ENCODE measurements around the gene NBL1.

GRCh38 chr1:19670787-19671186 lies 26.7 kb downstream of the NBL1 start:
- no peak for TF ChIP-seq EZH2 (IDR thresholded peaks at IDR 0.05; ENCODE audit: low read depth, unreplicated experiment)
- TF ChIP-seq, protein P1, sequence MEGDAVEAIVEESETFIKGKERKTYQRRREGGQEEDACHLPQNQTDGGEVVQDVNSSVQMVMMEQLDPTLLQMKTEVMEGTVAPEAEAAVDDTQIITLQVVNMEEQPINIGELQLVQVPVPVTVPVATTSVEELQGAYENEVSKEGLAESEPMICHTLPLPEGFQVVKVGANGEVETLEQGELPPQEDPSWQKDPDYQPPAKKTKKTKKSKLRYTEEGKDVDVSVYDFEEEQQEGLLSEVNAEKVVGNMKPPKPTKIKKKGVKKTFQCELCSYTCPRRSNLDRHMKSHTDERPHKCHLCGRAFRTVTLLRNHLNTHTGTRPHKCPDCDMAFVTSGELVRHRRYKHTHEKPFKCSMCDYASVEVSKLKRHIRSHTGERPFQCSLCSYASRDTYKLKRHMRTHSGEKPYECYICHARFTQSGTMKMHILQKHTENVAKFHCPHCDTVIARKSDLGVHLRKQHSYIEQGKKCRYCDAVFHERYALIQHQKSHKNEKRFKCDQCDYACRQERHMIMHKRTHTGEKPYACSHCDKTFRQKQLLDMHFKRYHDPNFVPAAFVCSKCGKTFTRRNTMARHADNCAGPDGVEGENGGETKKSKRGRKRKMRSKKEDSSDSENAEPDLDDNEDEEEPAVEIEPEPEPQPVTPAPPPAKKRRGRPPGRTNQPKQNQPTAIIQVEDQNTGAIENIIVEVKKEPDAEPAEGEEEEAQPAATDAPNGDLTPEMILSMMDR (conservative IDR thresholded peaks at IDR 0.05; ENCODE audit: low read depth in 2 of 2) = no peak
- TF ChIP-seq JUNB (IDR thresholded peaks at IDR 0.05; ENCODE audit: unreplicated experiment) = no peak
- TF ChIP-seq POLR2AphosphoS5 (IDR thresholded peaks at IDR 0.05; ENCODE audit: low read depth) = no peak
- no peak for TF ChIP-seq ETS1 (IDR thresholded peaks at IDR 0.05)
- TF ChIP-seq, protein P2, sequence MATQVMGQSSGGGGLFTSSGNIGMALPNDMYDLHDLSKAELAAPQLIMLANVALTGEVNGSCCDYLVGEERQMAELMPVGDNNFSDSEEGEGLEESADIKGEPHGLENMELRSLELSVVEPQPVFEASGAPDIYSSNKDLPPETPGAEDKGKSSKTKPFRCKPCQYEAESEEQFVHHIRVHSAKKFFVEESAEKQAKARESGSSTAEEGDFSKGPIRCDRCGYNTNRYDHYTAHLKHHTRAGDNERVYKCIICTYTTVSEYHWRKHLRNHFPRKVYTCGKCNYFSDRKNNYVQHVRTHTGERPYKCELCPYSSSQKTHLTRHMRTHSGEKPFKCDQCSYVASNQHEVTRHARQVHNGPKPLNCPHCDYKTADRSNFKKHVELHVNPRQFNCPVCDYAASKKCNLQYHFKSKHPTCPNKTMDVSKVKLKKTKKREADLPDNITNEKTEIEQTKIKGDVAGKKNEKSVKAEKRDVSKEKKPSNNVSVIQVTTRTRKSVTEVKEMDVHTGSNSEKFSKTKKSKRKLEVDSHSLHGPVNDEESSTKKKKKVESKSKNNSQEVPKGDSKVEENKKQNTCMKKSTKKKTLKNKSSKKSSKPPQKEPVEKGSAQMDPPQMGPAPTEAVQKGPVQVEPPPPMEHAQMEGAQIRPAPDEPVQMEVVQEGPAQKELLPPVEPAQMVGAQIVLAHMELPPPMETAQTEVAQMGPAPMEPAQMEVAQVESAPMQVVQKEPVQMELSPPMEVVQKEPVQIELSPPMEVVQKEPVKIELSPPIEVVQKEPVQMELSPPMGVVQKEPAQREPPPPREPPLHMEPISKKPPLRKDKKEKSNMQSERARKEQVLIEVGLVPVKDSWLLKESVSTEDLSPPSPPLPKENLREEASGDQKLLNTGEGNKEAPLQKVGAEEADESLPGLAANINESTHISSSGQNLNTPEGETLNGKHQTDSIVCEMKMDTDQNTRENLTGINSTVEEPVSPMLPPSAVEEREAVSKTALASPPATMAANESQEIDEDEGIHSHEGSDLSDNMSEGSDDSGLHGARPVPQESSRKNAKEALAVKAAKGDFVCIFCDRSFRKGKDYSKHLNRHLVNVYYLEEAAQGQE (IDR thresholded peaks at IDR 0.05; ENCODE audit: unreplicated experiment) = no peak
- no peak for TF ChIP-seq EZH2phosphoT487 (IDR thresholded peaks at IDR 0.05; ENCODE audit: unreplicated experiment)

Measured in GM23338 (cell line).